Nephron (organoid): Measurements from ENCODE around the gene VENTX.

Experiments used
- H3K27ac Mint-ChIP-seq, 3 experiments: 2 replicates each; pipeline ENCODE4 v1.8.0; 2020; ENCODE audit warnings: mixed read lengths in 3 of 3, mild to moderate bottlenecking in 2 of 3, moderate library complexity in 1 of 3
- H3K27me3 Mint-ChIP-seq: 2 replicates; pipeline ENCODE4 v1.8.0; 2021; ENCODE audit warnings: low read depth, mild to moderate bottlenecking, moderate library complexity, mixed read lengths
- H3K36me3 Mint-ChIP-seq: 2 replicates; pipeline ENCODE4 v1.8.0; 2020; ENCODE audit warnings: low read depth, mixed read lengths
- H3K4me1 Mint-ChIP-seq: 2 replicates; pipeline ENCODE4 v1.8.0; 2020; ENCODE audit warnings: mixed read lengths
- H3K4me3 Mint-ChIP-seq, 3 experiments: 2 replicates each; pipeline ENCODE4 v1.8.0; 2020; ENCODE audit warnings: mild to moderate bottlenecking in 3 of 3, mixed read lengths in 3 of 3, moderate library complexity in 2 of 3
- H3K9me3 Mint-ChIP-seq: 2 replicates; pipeline ENCODE4 v1.8.0; 2020; ENCODE audit warnings: mixed read lengths
- CTCF ChIP-seq, 3 experiments: fragments of 200-600 bp; sonication (generic); IDR thresholded peaks; one replicate each; pipeline ENCODE4 v1.5.0; 2021; ENCODE audit warnings: antibody characterized with exemption in 3 of 3; ENCODE audit not compliant: unreplicated experiment in 3 of 3

VENTX gene

GRCh38 chr10:133279326-133280226, 41.9 kb downstream of the VENTX start:
- Mint-ChIP-seq H3K36me3 (peaks cover 16% of the 10 kb centered on the region), H3K4me3 (no peak overlapping the region), H3K27ac (no peak overlapping the region), H3K4me1 (no peaks in the 10 kb centered on the region), H3K27me3 (peaks cover 15% of the 10 kb centered on the region), H3K9me3 (no peaks in the 10 kb centered on the region)
- no peak for TF ChIP-seq CTCF (IDR thresholded peaks at IDR 0.05; ENCODE audit: unreplicated experiment in 3 of 3)

GRCh38 chr10:133280391-133281059, 42.9 kb downstream of the VENTX start:
- Mint-ChIP-seq H3K27me3 (peaks cover 15% of the 10 kb centered on the region), H3K4me1 (no peaks in the 10 kb centered on the region), H3K27ac (no peak overlapping the region), H3K36me3 (peaks cover 23% of the 10 kb centered on the region), H3K9me3 (no peaks in the 10 kb centered on the region), H3K4me3 (no peak overlapping the region)
- TF ChIP-seq CTCF (IDR thresholded peaks at IDR 0.05; ENCODE audit: unreplicated experiment in 3 of 3), result no peak

- Mint-ChIP-seq H3K9me3 (no peaks in the 10 kb centered on the region), H3K27me3 (peaks cover 10% of the 10 kb centered on the region), H3K4me3 (no peak overlapping the region), H3K4me1 (no peaks in the 10 kb centered on the region), H3K27ac (no peak overlapping the region), H3K36me3 (peaks cover 28% of the 10 kb centered on the region)
- no peak for TF ChIP-seq CTCF (IDR thresholded peaks at IDR 0.05; ENCODE audit: unreplicated experiment in 3 of 3)
Measured at GRCh38 chr10:133281084-133281483, 43.4 kb downstream of the VENTX start.

GRCh38 chr10:133281628-133282372, 44.1 kb downstream of the VENTX start:
- Mint-ChIP-seq H3K9me3 (no peaks in the 10 kb centered on the region), H3K4me3 (no peak overlapping the region), H3K27me3 (peaks cover 7% of the 10 kb centered on the region), H3K4me1 (no peaks in the 10 kb centered on the region), H3K27ac (no peak overlapping the region), H3K36me3 (peaks cover 36% of the 10 kb centered on the region)
- no peak for TF ChIP-seq CTCF (IDR thresholded peaks at IDR 0.05; ENCODE audit: unreplicated experiment in 3 of 3)

- Mint-ChIP-seq H3K27me3 (peaks cover under 1% of the 10 kb centered on the region), H3K9me3 (no peaks in the 10 kb centered on the region), H3K4me3 (no peak overlapping the region), H3K4me1 (no peaks in the 10 kb centered on the region), H3K36me3 (peaks cover 45% of the 10 kb centered on the region), H3K27ac (no peak overlapping the region)
- TF ChIP-seq CTCF (IDR thresholded peaks at IDR 0.05; ENCODE audit: unreplicated experiment in 3 of 3), result no peak
Measured at GRCh38 chr10:133282846-133283390, 45.3 kb downstream of the VENTX start.
